H4 (cell line): Measurements from ENCODE around the gene DGUOK. TPM values are rescaled to one million over a fixed set of nuclear protein-coding genes. Genes with fewer than 3 reads are reported as not detected.

Experiments
- DNase-seq: peaks from one replicate; pipeline ENCODE4 v3.0.0-alpha.2; 2015; ENCODE audit warnings: low spot score
- total RNA-seq: library from RNA; depleted of rRNA; stranded (reverse); fragments of >200 nt; shearing (Covaris generic); gene quantifications from 2 replicates; pipeline ENCODE4 v1.2.3, GENCODE V29; 2014

The DGUOK gene
- total RNA-seq, 1 experiment from 2014 or later = 150 TPM

- DNase-seq = no peak
Observed at GRCh38 chr2:73947412-73948018, 20.8 kb downstream of the DGUOK start.

DNA sequence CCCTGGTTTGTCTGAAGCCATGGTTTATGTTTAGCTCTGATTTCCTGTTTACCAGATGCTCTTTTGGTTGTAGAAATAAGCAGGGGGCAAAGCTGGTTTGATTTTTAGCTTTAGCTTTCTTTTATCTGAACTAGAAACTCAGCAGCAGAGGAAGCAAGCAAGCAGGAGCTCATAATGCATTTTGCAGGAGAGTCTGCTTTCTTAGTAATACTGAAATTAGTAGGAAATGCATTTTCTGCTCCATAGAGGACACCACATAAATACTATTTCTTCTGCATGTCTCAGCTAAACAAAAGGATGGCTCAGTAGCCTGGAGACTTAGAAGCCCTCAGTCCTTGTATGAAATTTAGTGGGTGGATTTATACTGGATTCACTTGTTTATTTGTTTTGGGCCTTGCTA, 23.1 kb downstream of the DGUOK start:
- no peak for DNase-seq

- no peak for DNase-seq
Observed at GRCh38 chr2:73952499-73953446, 26.1 kb downstream of the DGUOK start.

DNA sequence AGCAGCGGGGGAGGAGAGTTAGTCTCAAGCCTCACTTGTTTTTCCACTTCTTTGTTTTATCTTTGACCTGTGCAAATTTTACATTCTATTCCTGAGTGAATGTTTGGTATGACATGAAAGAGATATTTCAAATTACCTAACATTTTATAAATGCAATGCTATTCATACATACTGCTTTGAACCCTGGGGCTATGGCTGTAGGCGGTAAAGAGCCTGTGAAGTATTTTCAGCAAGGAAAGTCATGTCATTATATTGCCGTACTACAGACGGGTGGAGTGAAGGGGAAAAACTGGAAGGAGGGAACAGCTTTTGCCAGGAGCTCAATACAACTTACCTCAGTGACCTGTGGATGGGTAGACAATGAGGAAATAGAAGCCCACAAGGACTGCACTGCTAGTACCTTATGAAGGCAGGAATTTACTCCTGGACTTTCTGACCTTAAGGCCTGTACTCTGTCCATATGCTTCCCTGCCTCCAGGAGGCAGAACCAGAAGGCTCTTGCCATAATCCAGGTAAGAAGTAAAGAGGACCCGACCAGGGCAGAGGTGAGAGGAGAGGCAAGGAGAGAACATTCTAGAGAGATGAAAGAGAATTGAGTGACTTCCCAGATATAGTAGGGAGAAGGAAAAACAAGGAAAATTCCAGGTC, 29.7 kb downstream of the DGUOK start:
- no peak for DNase-seq

- DNase-seq = no peak
Observed at GRCh38 chr2:73961274-73961673, 34.6 kb downstream of the DGUOK start.

DNA sequence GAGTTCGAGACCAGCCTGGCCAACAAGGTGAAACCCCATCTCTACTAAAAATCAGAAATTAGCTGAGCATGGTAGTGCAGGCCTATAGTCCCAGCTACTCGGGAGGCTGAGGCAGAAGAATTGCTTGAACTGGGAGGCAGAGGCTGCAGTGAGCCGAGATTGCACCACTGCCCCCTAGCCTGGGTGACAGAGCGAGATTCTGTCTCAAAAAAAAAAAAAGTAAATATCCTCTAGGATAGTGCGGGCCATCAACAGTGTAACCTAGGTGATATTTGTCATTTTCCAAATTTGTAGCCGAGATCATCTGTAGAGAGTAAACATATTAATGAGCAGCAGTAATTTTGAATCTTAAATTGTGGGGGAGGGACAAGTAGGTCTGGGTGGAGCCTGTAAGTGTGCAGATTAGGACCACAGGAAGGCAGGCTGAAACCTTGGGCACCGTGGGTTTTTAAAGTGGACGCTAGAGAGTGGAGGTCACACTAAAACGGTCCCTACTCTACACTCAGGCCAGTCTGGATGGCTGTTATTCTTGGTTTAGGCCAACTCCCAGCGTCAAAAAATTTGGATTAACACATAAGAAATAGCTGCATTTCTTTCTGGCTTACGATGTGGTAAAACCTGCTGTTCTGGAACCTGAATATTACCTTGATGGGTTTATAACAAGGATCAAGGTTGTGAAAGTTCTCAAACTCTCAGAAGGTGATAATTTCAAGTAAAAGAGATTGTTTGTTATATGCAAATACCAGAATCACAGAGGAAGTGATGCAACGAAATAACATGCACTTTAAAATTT, 35.3 kb downstream of the DGUOK start:
- DNase-seq = no peak

GRCh38 chr2:73962798-73963197, 36.1 kb downstream of the DGUOK start:
- DNase-seq = no peak

GRCh38 chr2:73963385-73964120, 36.9 kb downstream of the DGUOK start:
- no peak for DNase-seq

- DNase-seq = no peak
Observed at GRCh38 chr2:73964223-73964622, 37.5 kb downstream of the DGUOK start.

- no peak for DNase-seq
Observed at GRCh38 chr2:73965053-73965452, 38.4 kb downstream of the DGUOK start.

- no peak for DNase-seq
Observed at GRCh38 chr2:73968357-73968937, 41.8 kb downstream of the DGUOK start.

DNA sequence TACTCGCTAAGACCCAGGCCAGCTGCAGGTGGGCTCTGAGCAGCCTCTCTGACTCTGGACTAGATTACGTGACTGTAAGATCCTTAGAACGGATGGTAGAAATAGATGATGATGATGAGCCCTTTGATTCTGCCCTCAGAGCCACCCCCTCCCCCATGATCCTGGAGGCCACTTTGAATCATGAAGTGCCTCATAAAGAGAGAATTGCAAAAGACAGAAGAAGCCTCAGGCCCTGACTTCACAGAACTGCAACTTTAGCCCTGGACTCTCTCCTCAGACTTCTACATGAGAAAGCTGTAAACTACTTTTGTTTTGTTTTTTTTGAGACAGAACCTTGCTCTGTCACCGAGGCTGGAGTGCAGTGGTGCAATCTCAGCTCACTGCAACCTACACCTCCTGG, 42.7 kb downstream of the DGUOK start:
- no peak for DNase-seq

- DNase-seq = no peak
Observed at GRCh38 chr2:73970141-73970803, 43.6 kb downstream of the DGUOK start.

GRCh38 chr2:73970850-73971471, 44.3 kb downstream of the DGUOK start:
- peak; percentile 44 for DNase-seq

DNA sequence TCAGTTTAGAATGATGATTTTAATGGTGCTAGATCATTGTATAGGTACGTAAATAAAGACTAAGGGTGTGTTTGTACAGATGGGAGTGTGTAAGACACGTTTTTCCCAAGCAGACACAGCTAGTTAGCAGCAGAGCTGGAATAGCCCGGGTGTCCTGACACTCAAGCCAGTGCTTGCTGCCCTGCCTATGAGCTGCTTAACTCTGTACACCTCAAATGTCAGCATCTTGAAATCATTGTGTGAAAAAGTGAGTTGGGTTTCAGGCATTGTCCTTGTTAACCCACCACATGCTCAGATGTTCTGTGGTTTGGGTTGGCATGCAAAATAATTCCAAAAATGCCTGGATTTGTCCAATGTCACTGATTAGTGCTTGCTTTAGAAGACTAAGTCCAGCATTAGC, 45.0 kb downstream of the DGUOK start:
- no peak for DNase-seq

DNA sequence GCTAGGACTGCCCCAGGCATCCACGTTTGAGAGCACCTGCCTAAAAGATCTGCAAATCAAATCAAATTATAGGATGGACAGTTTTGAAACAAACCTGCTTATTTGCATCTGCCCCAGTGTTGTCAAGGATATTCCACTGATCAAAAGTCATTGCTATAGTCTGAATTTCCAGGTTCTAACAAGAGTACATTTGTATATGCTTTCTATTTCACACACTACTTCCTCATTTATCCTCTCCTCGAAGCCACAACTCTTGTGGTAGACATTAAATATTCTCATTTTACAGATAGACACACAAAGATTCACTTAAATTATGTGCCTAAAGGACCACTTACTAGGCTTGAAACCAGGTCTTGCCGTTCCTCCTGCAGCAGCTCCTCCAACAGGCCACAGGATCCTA, 46.2 kb downstream of the DGUOK start:
- no peak for DNase-seq

DNA sequence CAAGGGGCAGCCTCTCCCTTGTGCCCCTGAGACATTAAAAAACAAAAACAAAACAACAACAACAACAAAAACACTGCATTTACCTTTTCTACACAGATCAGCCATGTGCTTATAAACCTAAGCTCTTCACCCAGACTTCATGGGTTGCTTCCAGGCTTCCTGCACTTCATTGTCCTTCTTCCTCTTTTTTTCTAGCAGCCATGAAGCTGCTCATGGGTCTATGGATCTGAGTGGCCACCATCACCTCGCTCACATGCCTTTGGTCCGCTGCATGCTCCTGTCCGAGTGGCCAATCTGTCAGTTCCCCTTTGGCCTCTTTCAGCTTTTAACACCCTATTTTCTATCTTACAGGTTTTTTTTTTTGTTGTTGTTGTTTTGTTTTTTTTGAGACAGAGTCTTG, 49.1 kb downstream of the DGUOK start:
- DNase-seq = no peak

DNA sequence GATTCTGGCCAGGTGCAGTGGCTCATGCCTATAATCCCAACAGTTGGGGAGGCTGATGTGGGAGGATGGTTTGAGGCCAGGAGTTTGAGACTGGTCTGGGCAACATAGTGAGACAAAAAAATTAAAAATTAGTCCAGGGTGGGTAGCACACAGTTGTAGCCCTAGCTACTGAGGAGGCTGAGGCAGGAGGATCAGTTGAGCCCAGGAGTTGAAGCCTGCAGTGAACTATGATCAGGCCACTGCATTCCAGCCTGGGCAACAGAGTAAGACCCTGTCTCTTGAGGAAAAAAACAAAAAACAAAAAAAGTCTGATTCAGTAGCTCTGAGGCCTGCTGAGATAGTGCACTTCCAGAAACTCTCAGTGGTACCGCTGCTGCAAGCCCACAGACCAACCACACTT, 50.1 kb downstream of the DGUOK start:
- DNase-seq = no peak

DNA sequence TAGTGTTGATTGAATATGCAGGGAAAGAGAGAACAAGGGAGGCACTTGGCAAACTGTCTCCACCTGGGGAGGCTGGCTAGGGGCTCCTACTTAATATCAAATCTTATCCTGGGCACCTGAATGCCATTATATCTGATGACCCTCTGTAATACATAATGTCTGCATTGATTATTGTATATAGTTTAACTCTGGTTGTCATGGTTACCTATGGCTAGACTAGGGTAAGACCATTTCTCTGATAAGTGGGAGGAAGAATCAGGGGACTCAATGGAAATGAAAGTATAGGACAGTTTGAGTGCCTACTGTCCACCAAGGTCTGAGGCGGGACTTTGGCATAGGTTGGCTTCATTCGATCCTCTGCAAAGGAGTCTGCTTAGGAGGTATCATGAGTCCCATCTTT, 50.8 kb downstream of the DGUOK start:
- no peak for DNase-seq

GRCh38 chr2:73979021-73979420, 52.3 kb downstream of the DGUOK start:
- no peak for DNase-seq
